ENCODE data around the gene CDK17.

Gene CDK17

DNA sequence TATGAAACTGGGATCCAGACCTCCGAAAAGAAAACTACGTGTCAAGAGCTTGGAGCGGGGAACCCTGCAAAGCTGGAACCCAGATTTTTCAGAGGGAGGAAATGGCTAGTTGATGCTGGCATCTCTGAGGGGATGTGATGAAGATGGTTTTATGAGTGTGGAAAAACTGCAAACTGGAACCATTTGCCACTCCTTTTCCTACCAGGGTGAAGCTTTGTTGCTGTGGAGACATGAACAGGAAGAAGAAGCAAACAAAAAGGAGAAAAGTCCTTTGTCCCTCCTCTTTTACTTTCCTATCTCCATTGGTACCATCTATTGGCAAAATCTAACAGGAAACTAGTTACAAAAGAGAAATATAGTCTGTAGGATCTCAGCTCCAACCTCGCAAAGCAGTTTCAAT lies 39.2 kb downstream of the CDK17 start:
- no peaks in the 10 kb centered on the region for H3K9me3 ChIP-seq (ENCODE audit: insufficient read depth, low read length)
- H3K4me2 ChIP-seq (ENCODE audit: low read depth, low read length, poor library complexity, severe bottlenecking), result no peak overlapping the region
- no peaks in the 10 kb centered on the region for H3K36me3 ChIP-seq (ENCODE audit: low read length)
- H4K20me1 ChIP-seq (ENCODE audit: low read depth, low read length), result peaks cover 38% of the 10 kb centered on the region
- no peak overlapping the region for H3K4me3 ChIP-seq (ENCODE audit: insufficient read depth, low read length, poor library complexity, severe bottlenecking)
- no peak overlapping the region for H3K27ac ChIP-seq (ENCODE audit: low read depth, low read length)
- H2AFZ ChIP-seq (ENCODE audit: low read depth, low read length, severe bottlenecking), result no peak overlapping the region
- no peaks in the 10 kb centered on the region for H3K27me3 ChIP-seq (ENCODE audit: low read length)
- no peak for TF ChIP-seq EZH2phosphoT487 (conservative IDR thresholded peaks at IDR 0.05; ENCODE audit: low read length)
- TF ChIP-seq, protein P1, sequence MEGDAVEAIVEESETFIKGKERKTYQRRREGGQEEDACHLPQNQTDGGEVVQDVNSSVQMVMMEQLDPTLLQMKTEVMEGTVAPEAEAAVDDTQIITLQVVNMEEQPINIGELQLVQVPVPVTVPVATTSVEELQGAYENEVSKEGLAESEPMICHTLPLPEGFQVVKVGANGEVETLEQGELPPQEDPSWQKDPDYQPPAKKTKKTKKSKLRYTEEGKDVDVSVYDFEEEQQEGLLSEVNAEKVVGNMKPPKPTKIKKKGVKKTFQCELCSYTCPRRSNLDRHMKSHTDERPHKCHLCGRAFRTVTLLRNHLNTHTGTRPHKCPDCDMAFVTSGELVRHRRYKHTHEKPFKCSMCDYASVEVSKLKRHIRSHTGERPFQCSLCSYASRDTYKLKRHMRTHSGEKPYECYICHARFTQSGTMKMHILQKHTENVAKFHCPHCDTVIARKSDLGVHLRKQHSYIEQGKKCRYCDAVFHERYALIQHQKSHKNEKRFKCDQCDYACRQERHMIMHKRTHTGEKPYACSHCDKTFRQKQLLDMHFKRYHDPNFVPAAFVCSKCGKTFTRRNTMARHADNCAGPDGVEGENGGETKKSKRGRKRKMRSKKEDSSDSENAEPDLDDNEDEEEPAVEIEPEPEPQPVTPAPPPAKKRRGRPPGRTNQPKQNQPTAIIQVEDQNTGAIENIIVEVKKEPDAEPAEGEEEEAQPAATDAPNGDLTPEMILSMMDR (IDR thresholded peaks at IDR 0.05; ENCODE audit: insufficient read depth, low read length, poor library complexity, severe bottlenecking), result no peak
- no peaks in the 10 kb centered on the region; the same call in 1 of the 2 replicates for H3F3A ChIP-seq (ENCODE audit: insufficient read depth)
- peaks cover 99% of the 10 kb centered on the region for H3K79me2 ChIP-seq (ENCODE audit: insufficient read depth, low read length)
- H3K9ac ChIP-seq (ENCODE audit: low read length), result no peak overlapping the region
- no peaks in the 10 kb centered on the region for H3K9me2 ChIP-seq (replicated peaks; ENCODE audit: insufficient read depth, low read length)

DNA sequence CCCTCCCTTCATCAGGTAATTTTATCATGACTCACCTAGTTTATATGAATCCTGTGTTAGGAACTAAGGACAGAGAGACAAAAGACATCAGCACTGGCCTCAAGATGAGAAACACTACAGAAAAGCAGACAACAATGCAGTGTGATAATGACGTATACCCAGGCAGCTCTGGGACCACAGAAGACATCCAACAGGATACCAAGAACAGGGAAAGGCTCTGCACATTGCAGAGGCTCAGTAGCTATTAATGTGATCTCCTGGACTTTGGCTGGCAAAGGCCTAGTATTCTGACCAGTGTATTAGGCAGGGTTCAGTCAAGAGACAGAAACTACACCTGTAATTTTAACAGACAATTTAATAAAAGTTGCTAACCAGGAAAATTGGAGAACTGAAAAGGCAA lies 39.7 kb downstream of the CDK17 start:
- Histone ChIP-seq H3F3A (ENCODE audit: insufficient read depth) (0 out of 2 replicates have a peak, but pooled peaks cover 2% of the 10 kb centered on the region), H3K9me3 (ENCODE audit: insufficient read depth, low read length) (no peaks in the 10 kb centered on the region), H3K36me3 (ENCODE audit: low read length) (no peaks in the 10 kb centered on the region), H3K27ac (ENCODE audit: low read depth, low read length) (no peak overlapping the region), H3K9me2 (replicated peaks; ENCODE audit: insufficient read depth, low read length) (no peaks in the 10 kb centered on the region), H3K4me3 (ENCODE audit: insufficient read depth, low read length, poor library complexity, severe bottlenecking) (no peak overlapping the region), H2AFZ (ENCODE audit: low read depth, low read length, severe bottlenecking) (no peak overlapping the region), H4K20me1 (ENCODE audit: low read depth, low read length) (peaks cover 34% of the 10 kb centered on the region), H3K9ac (ENCODE audit: low read length) (no peak overlapping the region), H3K27me3 (ENCODE audit: low read length) (no peaks in the 10 kb centered on the region), H3K4me2 (ENCODE audit: low read depth, low read length, poor library complexity, severe bottlenecking) (no peak overlapping the region), H3K79me2 (ENCODE audit: insufficient read depth, low read length) (peaks cover 99% of the 10 kb centered on the region)
- TF ChIP-seq EZH2phosphoT487 (conservative IDR thresholded peaks at IDR 0.05; ENCODE audit: low read length), result no peak
- TF ChIP-seq, protein P1 (IDR thresholded peaks at IDR 0.05; ENCODE audit: insufficient read depth, low read length, poor library complexity, severe bottlenecking), result no peak

DNA sequence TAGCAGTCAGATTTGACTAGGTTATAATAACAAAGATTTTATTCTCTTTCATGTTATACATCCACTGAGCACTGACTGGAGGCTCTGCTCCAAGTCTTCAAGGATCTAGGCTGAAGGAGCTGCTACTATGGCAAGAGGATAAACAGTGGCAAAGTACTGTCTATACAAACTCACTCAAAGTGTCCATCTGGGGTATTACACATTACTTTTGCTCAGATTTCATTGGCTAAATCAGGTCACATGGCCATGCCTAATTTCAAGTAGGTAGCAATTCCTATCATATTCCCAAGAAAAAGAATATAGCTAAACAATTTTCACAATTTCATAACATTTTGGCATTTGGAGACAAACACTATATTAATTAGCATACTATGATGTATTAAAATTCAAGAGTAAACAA lies 40.9 kb downstream of the CDK17 start:
- Histone ChIP-seq H3K9me2 (replicated peaks; ENCODE audit: insufficient read depth, low read length) (no peaks in the 10 kb centered on the region), H4K20me1 (ENCODE audit: low read depth, low read length) (peaks cover 29% of the 10 kb centered on the region), H3K9me3 (ENCODE audit: insufficient read depth, low read length) (no peaks in the 10 kb centered on the region), H3K36me3 (ENCODE audit: low read length) (no peaks in the 10 kb centered on the region), H3K4me3 (ENCODE audit: insufficient read depth, low read length, poor library complexity, severe bottlenecking) (no peak overlapping the region), H3K79me2 (ENCODE audit: insufficient read depth, low read length) (peaks cover 99% of the 10 kb centered on the region), H3K9ac (ENCODE audit: low read length) (no peak overlapping the region), H3F3A (ENCODE audit: insufficient read depth) (0 out of 2 replicates have a peak, but pooled peaks cover 3% of the 10 kb centered on the region), H3K4me2 (ENCODE audit: low read depth, low read length, poor library complexity, severe bottlenecking) (no peak overlapping the region), H3K27ac (ENCODE audit: low read depth, low read length) (no peak overlapping the region), H3K27me3 (ENCODE audit: low read length) (no peaks in the 10 kb centered on the region), H2AFZ (ENCODE audit: low read depth, low read length, severe bottlenecking) (no peak overlapping the region)
- TF ChIP-seq, protein P1 (IDR thresholded peaks at IDR 0.05; ENCODE audit: insufficient read depth, low read length, poor library complexity, severe bottlenecking), result no peak
- TF ChIP-seq EZH2phosphoT487 (conservative IDR thresholded peaks at IDR 0.05; ENCODE audit: low read length), result no peak
